SU-DHL-6 (cell line): ENCODE results near the gene SLC8B1.

ENCODE experiments used
- CTCF ChIP-seq: fragments of 200-600 bp; sonication (generic); IDR thresholded peaks from one replicate; pipeline ENCODE4 v1.5.1; 2017; ENCODE audit warnings: antibody characterized with exemption, mild to moderate bottlenecking, low read length, moderate library complexity; ENCODE audit not compliant: insufficient read depth, poor library complexity, severe bottlenecking
- EZH2phosphoT487 ChIP-seq: fragments of 200-600 bp; sonication (generic), shearing (Covaris generic); conservative IDR thresholded peaks from 2 replicates; pipeline ENCODE4 v1.6.1; 2018; ENCODE audit warnings: mild to moderate bottlenecking, antibody characterized with exemption, low read length, moderate library complexity, mixed read lengths

GRCh38 chr12:113251404-113252070 is 83.4 kb downstream of the SLC8B1 start:
- TF ChIP-seq CTCF (no peak), EZH2phosphoT487 (no peak)
